ENCODE results near the gene ERVH48-1. TPM values are rescaled to one million over a fixed set of nuclear protein-coding genes. Genes with fewer than 3 reads are reported as not detected.
"Not testable (repeated sequence)": the region's sequence is repeated elsewhere in the genome, so short reads cannot be mapped to it uniquely, and the experiment has no call there.

Gene ERVH48-1
- total RNA-seq, 2 experiments from 2014 or later: not detected

GRCh38 chr21:42959728-42960127 is 34.3 kb upstream of the ERVH48-1 start:
- no peaks in the 10 kb centered on the region for H3K36me3 Mint-ChIP-seq (ENCODE audit: low read depth)

DNA sequence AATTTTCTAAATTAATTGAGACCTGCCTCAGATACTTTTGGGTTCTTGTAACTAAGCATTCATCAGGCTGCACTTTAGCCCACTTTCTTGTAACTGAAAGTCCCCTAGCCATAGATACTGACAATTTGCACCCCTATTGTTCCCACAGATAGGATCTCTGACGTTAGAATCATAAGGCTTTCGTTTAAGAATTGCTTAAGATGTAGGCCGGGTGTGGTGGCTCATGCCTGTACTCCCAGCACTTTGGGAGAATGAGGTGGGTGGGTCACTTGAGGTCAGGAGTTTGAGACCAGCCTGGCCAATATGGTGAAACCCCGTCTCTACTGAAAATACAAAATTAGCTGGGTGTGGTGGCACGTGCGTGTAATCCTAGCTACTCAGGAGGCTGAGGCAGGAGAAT is 32.7 kb upstream of the ERVH48-1 start:
- H3K9me3 Mint-ChIP-seq; H3K27me3 Mint-ChIP-seq; DNase-seq; H3K4me3 Mint-ChIP-seq; H3K27ac Mint-ChIP-seq; CTCF ChIA-PET; POLR2A ChIA-PET; H3K36me3 Mint-ChIP-seq (ENCODE audit: low read depth): not testable (repeated sequence)
- peaks cover 12% of the 10 kb centered on the region for H3K4me1 Mint-ChIP-seq

More at GRCh38 chr21:42959728-42960127, 34.3 kb upstream of the ERVH48-1 start:
- Mint-ChIP-seq H3K4me1 (peaks cover 12% of the 10 kb centered on the region), H3K27ac (no peak overlapping the region), H3K27me3 (peaks cover 2% of the 10 kb centered on the region), H3K9me3 (no peaks in the 10 kb centered on the region), H3K4me3 (no peak overlapping the region)
- DNase-seq: no peak
- ChIA-PET CTCF (no interaction called here), POLR2A (interaction anchor here (1.6 kb wide), 1 partner anchor 15 kb away, joined by 7 read pairs; the partner anchor contains the start of gene PKNOX1)

DNA sequence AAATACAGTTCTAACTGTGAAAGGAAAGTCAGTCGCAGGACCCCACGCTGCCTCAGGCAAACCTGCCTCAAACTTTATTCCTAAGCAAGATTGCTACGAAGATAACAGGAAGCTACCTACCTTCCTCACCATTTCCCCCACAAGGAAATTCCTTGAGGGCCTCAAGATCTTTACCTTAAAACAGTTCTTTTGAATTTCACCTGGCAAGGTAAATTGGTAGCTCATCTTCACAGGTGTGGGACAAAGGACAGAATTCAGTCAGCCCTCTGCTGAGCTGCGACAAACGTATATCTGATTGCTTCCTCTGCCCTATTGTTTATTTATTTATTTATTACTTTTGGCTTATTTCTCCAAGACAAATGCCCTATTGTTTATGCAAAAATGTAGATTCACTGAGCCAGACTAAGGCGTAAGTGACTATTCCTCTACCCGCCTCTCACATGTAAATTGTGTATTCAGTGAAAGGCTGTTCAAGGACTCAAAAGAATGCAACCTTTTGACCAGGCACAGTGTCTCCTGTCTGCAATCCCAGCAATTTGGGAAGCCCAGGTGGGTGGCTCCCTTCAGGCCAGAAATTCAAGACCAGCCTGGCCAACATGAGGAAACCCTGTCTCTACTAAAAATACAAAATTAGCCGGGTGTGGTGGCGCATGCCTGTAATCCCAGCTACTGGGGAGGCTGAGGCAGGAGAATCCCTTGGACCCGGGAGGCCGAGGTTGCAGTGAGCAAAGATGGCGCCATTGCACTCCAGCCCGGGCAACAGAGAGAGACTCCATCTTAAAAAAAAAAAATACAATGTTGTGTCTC is 31.6 kb upstream of the ERVH48-1 start:
- no peak for DNase-seq
- Mint-ChIP-seq H3K4me1 (peaks cover 12% of the 10 kb centered on the region), H3K36me3 (ENCODE audit: low read depth) (no peaks in the 10 kb centered on the region), H3K27ac (no peak overlapping the region), H3K4me3 (no peak overlapping the region), H3K27me3 (peaks cover 2% of the 10 kb centered on the region), H3K9me3 (no peaks in the 10 kb centered on the region)
- ChIA-PET CTCF (interaction anchor here (0.7 kb wide), 1 partner anchor 20 kb away, joined by 4 read pairs; no protein-coding TSS in a partner anchor), POLR2A (no interaction called here)

- DNase-seq; POLR2A ChIA-PET; H3K36me3 Mint-ChIP-seq (ENCODE audit: low read depth); H3K4me3 Mint-ChIP-seq; H3K27me3 Mint-ChIP-seq; CTCF ChIA-PET; H3K9me3 Mint-ChIP-seq; H3K27ac Mint-ChIP-seq: not testable (repeated sequence)
- H3K4me1 Mint-ChIP-seq: peaks cover 15% of the 10 kb centered on the region
Observed at GRCh38 chr21:42951193-42951592, 25.8 kb upstream of the ERVH48-1 start.

DNA sequence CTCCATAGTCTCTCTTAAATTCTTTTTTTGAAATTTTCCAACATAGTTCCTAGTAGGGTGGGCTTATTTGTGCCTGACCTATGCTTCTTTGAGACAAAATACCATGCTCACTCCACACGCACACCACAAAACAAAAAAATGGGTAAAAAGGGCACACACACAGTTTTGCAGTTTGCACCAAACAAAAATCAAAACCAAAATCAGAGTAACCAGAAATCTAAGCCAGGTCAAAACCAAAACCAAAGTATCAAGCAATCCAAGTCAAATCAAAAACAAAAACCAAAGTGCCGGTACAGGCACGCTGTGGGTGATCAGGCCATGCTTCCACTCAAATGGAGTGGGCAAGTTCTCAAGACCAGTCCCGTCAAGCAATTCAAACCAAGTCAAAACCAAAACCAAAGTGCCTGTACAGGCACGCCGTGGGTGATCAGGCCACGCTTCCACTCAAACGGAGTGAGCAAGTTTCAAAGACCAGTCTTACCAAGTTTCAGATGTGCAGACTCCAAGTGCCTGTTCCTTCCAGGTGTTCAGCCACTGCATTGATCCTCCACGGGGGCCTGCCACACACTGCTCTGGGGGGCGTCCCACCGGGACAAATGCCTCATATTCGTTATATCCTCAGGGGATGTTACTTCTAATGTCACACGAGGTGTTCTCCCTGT is 23.8 kb upstream of the ERVH48-1 start:
- POLR2A ChIA-PET; H3K27me3 Mint-ChIP-seq; H3K27ac Mint-ChIP-seq; H3K36me3 Mint-ChIP-seq (ENCODE audit: low read depth); H3K4me3 Mint-ChIP-seq; H3K9me3 Mint-ChIP-seq; DNase-seq; CTCF ChIA-PET: not testable (repeated sequence)
- peaks cover 15% of the 10 kb centered on the region for H3K4me1 Mint-ChIP-seq

- no peak overlapping the region for H3K4me3 Mint-ChIP-seq
- peaks cover 7% of the 10 kb centered on the region for H3K27me3 Mint-ChIP-seq
- no peak for DNase-seq
- no peak overlapping the region for H3K27ac Mint-ChIP-seq
- H3K36me3 Mint-ChIP-seq (ENCODE audit: low read depth): no peaks in the 10 kb centered on the region
- H3K9me3 Mint-ChIP-seq: no peaks in the 10 kb centered on the region
- POLR2A ChIA-PET: no interaction called here
- no peaks in the 10 kb centered on the region for H3K4me1 Mint-ChIP-seq
- CTCF ChIA-PET: interaction anchor here (0.6 kb wide), 1 partner anchor 17 kb away, joined by 4 read pairs; no protein-coding TSS in a partner anchor
Observed at GRCh38 chr21:42942244-42942643, 16.8 kb upstream of the ERVH48-1 start.

GRCh38 chr21:42941696-42942085 is 16.3 kb upstream of the ERVH48-1 start:
- no peaks in the 10 kb centered on the region for H3K4me1 Mint-ChIP-seq
- H3K27me3 Mint-ChIP-seq: peaks cover 5% of the 10 kb centered on the region
- CTCF ChIA-PET: interaction anchor here (0.6 kb wide), 1 partner anchor 17 kb away, joined by 4 read pairs; no protein-coding TSS in a partner anchor
- POLR2A ChIA-PET: no interaction called here
- no peak overlapping the region for H3K4me3 Mint-ChIP-seq
- H3K27ac Mint-ChIP-seq: no peak overlapping the region
- DNase-seq: no peak
- H3K36me3 Mint-ChIP-seq (ENCODE audit: low read depth): no peaks in the 10 kb centered on the region
- no peaks in the 10 kb centered on the region for H3K9me3 Mint-ChIP-seq

GRCh38 chr21:42939582-42940413 is 14.4 kb upstream of the ERVH48-1 start:
- POLR2A ChIA-PET: no interaction called here
- CTCF ChIA-PET: no interaction called here
- no peaks in the 10 kb centered on the region for H3K36me3 Mint-ChIP-seq (ENCODE audit: low read depth)
- no peaks in the 10 kb centered on the region for H3K4me1 Mint-ChIP-seq
- no peak overlapping the region for H3K27ac Mint-ChIP-seq
- no peak overlapping the region for H3K4me3 Mint-ChIP-seq
- no peak for DNase-seq
- peaks cover 2% of the 10 kb centered on the region for H3K27me3 Mint-ChIP-seq
- H3K9me3 Mint-ChIP-seq: no peaks in the 10 kb centered on the region

DNA sequence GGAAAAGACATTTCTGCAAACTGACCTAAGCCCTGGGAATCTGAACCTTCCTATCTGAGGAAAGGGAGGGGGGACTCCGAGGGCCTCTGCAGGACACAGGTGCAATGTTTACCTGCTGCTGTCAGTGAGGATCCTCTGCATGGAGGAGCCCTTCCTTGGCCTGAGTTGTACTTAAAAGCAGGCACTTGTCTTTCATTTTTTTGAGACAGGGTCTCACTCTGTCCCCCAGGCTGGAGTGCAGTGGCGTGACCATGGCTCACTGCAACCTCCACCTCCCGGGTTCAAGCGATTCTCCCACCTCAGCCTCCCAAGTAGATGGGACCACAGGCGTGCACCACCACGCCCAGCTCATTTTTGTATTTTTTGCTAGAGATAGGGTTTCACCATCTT is 13.2 kb upstream of the ERVH48-1 start:
- DNase-seq, CTCF ChIA-PET: not testable (repeated sequence)

GRCh38 chr21:42937960-42938605 is 12.7 kb upstream of the ERVH48-1 start:
- peaks cover 2% of the 10 kb centered on the region for H3K27me3 Mint-ChIP-seq
- H3K27ac Mint-ChIP-seq: no peak overlapping the region
- H3K36me3 Mint-ChIP-seq (ENCODE audit: low read depth): no peaks in the 10 kb centered on the region
- POLR2A ChIA-PET: no interaction called here
- DNase-seq: no peak
- H3K4me1 Mint-ChIP-seq: no peaks in the 10 kb centered on the region
- no peaks in the 10 kb centered on the region for H3K9me3 Mint-ChIP-seq
- H3K4me3 Mint-ChIP-seq: no peak overlapping the region
- CTCF ChIA-PET: no interaction called here

More for the DNA sequence above, 13.2 kb upstream of the ERVH48-1 start:
- H3K4me1 Mint-ChIP-seq; H3K27me3 Mint-ChIP-seq; H3K27ac Mint-ChIP-seq; H3K36me3 Mint-ChIP-seq (ENCODE audit: low read depth); H3K4me3 Mint-ChIP-seq; POLR2A ChIA-PET; H3K9me3 Mint-ChIP-seq: not testable (repeated sequence)

GRCh38 chr21:42937034-42937940 is 11.9 kb upstream of the ERVH48-1 start:
- H3K36me3 Mint-ChIP-seq (ENCODE audit: low read depth); H3K27me3 Mint-ChIP-seq; H3K4me1 Mint-ChIP-seq; H3K4me3 Mint-ChIP-seq; CTCF ChIA-PET; H3K9me3 Mint-ChIP-seq; DNase-seq; POLR2A ChIA-PET; H3K27ac Mint-ChIP-seq: not testable (repeated sequence)

DNA sequence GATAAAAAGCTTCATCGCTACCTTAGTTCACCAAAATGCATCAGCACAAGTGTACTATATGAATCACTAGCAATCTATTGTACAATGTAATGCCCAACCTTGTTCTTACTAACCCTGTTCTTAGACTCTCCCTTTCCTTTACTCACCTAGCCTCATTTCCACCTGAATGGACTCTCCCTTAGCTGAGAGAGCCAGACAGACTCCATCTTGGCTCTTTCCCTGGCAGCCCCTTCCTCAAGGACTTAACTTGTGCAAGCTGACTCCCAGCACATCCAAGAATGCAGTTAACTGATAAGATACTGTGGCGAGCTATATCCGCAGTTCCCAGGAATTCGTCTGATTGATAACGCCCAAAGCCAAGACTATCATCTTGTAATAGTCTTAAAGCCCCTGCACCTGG is 10.9 kb upstream of the ERVH48-1 start:
- H3K36me3 Mint-ChIP-seq (ENCODE audit: low read depth); H3K4me1 Mint-ChIP-seq; H3K9me3 Mint-ChIP-seq; DNase-seq; H3K27me3 Mint-ChIP-seq; H3K4me3 Mint-ChIP-seq; POLR2A ChIA-PET; H3K27ac Mint-ChIP-seq; CTCF ChIA-PET: not testable (repeated sequence)

Data from activated CD4-positive, alpha-beta memory T cell treated with anti-CD3 and anti-CD28 coated beads, Interleukin-2, amount 10 ng/mL, durations not matched to agents 7 days and 5 days (primary cell).